Pancreas (tissue), 10 donors: ENCODE results near the gene CYP2R1. TPM values are rescaled to one million over a fixed set of nuclear protein-coding genes. Genes with fewer than 3 reads are reported as not detected.
"Not testable (repeated sequence)": the region's sequence is repeated elsewhere in the genome, so short reads cannot be mapped to it uniquely, and the experiment has no call there.

Experiments
- ATAC-seq, 4 donors: fragments of 200-7000 bp; cut with Tn5 transposase; one replicate each; pipeline versions ENCODE4 v1.8.0 to v1.9.1; 2020; ENCODE audit warnings: mild to moderate bottlenecking in 4 of 4, moderate library complexity in 4 of 4
- DNase-seq, 6 donors: peaks; one replicate each; pipeline ENCODE4 v3.0.0-alpha.2; 2020
- FAIRE-seq: peaks from 2 replicates; lab custom pipeline; 2012; peaks lifted over from hg19 to GRCh38; lab: Jason Lieb, UNC
- H3K27ac ChIP-seq, 4 donors: fragments of 200-600 bp; sonication (generic); 1 replicate in 3 of 4; 2 replicates in 1 of 4; pipeline versions ENCODE4 v1.5.0 to v1.8.0; 2020
- H3K27me3 ChIP-seq, 4 donors: fragments of 200-600 bp; one replicate each; pipeline ENCODE4 v1.8.0; 2021
- H3K36me3 ChIP-seq, 3 donors: fragments of 200-600 bp; sonication (generic) in 1 of 3; one replicate each; pipeline versions ENCODE4 v1.5.0 to v1.8.0; 2020 to 2021
- H3K4me1 ChIP-seq, 3 donors: fragments of 200-600 bp; one replicate each; pipeline ENCODE4 v1.8.0; 2021
- H3K4me3 ChIP-seq, 4 donors: fragments of 200-600 bp; sonication (generic) in 2 of 4; one replicate each; pipeline versions ENCODE4 v1.5.0 to v1.8.0; 2020 to 2021
- H3K9me3 ChIP-seq, 4 donors: fragments of 200-600 bp; one replicate each; pipeline ENCODE4 v1.8.0; 2021
- WGBS, 2 donors: extraction: QIAGEN DNeasy Blood & Tissue Kit; methylation state at CpG; one replicate each; pipeline ENCODE4 v1.1.7; 2013; 5-methylcytosine and 5-hydroxymethylcytosine counted together
- intact Hi-C, 3 donors: fragments of 100-400 bp; cut with DNase I; formaldehyde crosslinking; loops; one replicate each; pipeline versions ENCODE4 v1.11.1 to v1.14.2; 2022
- polyA plus RNA-seq, 2 donors: library from polyadenylated mRNA; stranded (reverse); fragments of 200-250 nt; gene quantifications; one replicate each; pipeline ENCODE4 v1.2.3, GENCODE V29; 2013
- total RNA-seq, 6 donors: library from RNA; stranded (reverse); fragmentation: NEBNext Ultra II Directional in 4 of 6; extraction: Animal tissue kit (Norgen Biotek cat#: 25700) in 4 of 6; gene quantifications; one replicate each; pipeline versions ENCODE4 v1.2.1 to v1.2.4, GENCODE V29; 2021 to 2023
- TF ChIP-seq, protein P1 (sequence below), 4 donors: fragments of 200-600 bp; sonication (generic) in 3 of 4; IDR thresholded peaks; one replicate each; pipeline versions ENCODE4 v1.5.0 to v1.8.0; 2021; ENCODE audit warnings: antibody characterized with exemption in 4 of 4
- donor health status: healthy with polysubstance abuse.
- donor health status: DM: no; HTN: no; CAD: no; lungs with moderate emphysema.
- donor health status: DM: no; HTN: no; CAD: no.
- donor health status: control.
- donor health status: control.
- donor health status: Bipolar disorder and iron deficiency.
- donor health status: DM: yes; HTN: yes; CAD: no.
- donor health status: DM: no; HTN: no; CAD: no.
- donor health status: DM: no; HTN: no; CAD: no.
- donor health status: DM: yes; HTN: yes; CAD: no.

The CYP2R1 gene
- total and polyA plus RNA-seq, 8 donors: 5.0 to 33.0 (median 9.5) TPM

DNA sequence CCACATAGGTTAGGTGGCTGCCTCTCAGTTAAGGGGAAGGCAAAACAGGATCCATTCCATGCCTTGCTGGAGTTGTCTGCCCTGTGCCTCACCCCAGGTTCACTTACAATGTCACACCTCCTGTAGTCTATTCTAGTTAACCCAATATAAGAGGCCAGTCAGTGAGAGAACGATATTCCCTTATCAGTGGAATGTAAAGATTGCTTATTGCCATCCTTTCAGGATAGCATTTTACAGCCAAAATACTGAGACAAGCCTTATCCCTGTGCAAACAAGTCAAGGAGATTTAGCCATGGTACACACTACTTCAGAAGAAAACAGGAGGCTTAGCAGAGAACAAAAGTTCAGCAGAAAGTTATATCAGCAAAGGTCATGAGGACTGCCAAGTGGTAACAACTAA, 5.5 kb downstream of the CYP2R1 start:
- Histone ChIP-seq H3K9me3 (no peaks in the 10 kb centered on the region), H3K36me3 (no peaks in the 10 kb centered on the region), H3K27ac (no peak overlapping the region), H3K27me3 (no peaks in the 10 kb centered on the region), H3K4me3 (no peak overlapping the region), H3K4me1 (peaks cover 0 to 22% (median 6%) of the 10 kb centered on the region in 3 donors)
- DNase-seq: no peak
- TF ChIP-seq, protein P1, sequence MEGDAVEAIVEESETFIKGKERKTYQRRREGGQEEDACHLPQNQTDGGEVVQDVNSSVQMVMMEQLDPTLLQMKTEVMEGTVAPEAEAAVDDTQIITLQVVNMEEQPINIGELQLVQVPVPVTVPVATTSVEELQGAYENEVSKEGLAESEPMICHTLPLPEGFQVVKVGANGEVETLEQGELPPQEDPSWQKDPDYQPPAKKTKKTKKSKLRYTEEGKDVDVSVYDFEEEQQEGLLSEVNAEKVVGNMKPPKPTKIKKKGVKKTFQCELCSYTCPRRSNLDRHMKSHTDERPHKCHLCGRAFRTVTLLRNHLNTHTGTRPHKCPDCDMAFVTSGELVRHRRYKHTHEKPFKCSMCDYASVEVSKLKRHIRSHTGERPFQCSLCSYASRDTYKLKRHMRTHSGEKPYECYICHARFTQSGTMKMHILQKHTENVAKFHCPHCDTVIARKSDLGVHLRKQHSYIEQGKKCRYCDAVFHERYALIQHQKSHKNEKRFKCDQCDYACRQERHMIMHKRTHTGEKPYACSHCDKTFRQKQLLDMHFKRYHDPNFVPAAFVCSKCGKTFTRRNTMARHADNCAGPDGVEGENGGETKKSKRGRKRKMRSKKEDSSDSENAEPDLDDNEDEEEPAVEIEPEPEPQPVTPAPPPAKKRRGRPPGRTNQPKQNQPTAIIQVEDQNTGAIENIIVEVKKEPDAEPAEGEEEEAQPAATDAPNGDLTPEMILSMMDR (IDR thresholded peaks at IDR 0.05): no peak
- WGBS, 2 donors: 12 to 16% methylated on average over 1 of the region's 1 CpG
- no peak for FAIRE-seq
- ATAC-seq: peak in 2 of 4 donors; percentile 9 to 23
- intact Hi-C loops: no loop called here

GRCh38 chr11:14884667-14885273, 7.3 kb downstream of the CYP2R1 start:
- Histone ChIP-seq H3K36me3 (no peaks in the 10 kb centered on the region), H3K27ac (no peak overlapping the region), H3K4me1 (peaks cover 0 to 16% (median under 1%) of the 10 kb centered on the region in 3 donors), H3K27me3 (no peaks in the 10 kb centered on the region), H3K9me3 (no peaks in the 10 kb centered on the region), H3K4me3 (no peak overlapping the region)
- no peak for DNase-seq
- 85 to 97% methylated on average over 1 of the region's 1 CpG for WGBS, 2 donors
- TF ChIP-seq, protein P1 (IDR thresholded peaks at IDR 0.05): no peak
- FAIRE-seq: no peak
- no peak for ATAC-seq
- intact Hi-C loops: no loop called here

GRCh38 chr11:14883683-14884082, 8.3 kb downstream of the CYP2R1 start:
- FAIRE-seq, DNase-seq, H3K9me3 ChIP-seq, H3K27me3 ChIP-seq, H3K36me3 ChIP-seq, H3K4me3 ChIP-seq, intact Hi-C loops, H3K27ac ChIP-seq, ATAC-seq: not testable (repeated sequence)
- 86% methylated on average over 1 of the region's 1 CpG; no CpG with 5 or more reads in 1 of the 2 donors for WGBS, 2 donors
- peaks cover 0 to 11% (median 0%) of the 10 kb centered on the region in 3 donors for H3K4me1 ChIP-seq

- H3K4me1 ChIP-seq: peaks cover 0 to 9% (median 0%) of the 10 kb centered on the region in 3 donors
- H3K27ac ChIP-seq: no peak overlapping the region
- peaks cover 0 to 8% (median 0%) of the 10 kb centered on the region in 3 donors for H3K36me3 ChIP-seq
- H3K9me3 ChIP-seq: no peaks in the 10 kb centered on the region
- no peak for DNase-seq
- intact Hi-C loops: no loop called here
- no peaks in the 10 kb centered on the region for H3K27me3 ChIP-seq
- TF ChIP-seq, protein P1 (IDR thresholded peaks at IDR 0.05): no peak
- no peak overlapping the region for H3K4me3 ChIP-seq
- no peak for ATAC-seq
- WGBS, 2 donors: 64 to 75% methylated on average over 1 of the region's 1 CpG
- FAIRE-seq: no peak
Measured at GRCh38 chr11:14882196-14882595, 9.8 kb downstream of the CYP2R1 start.

GRCh38 chr11:14881576-14882193, 10.3 kb downstream of the CYP2R1 start:
- Histone ChIP-seq H3K9me3 (no peaks in the 10 kb centered on the region), H3K27me3 (no peaks in the 10 kb centered on the region), H3K4me3 (no peak overlapping the region), H3K36me3 (peaks cover 0 to 8% (median 0%) of the 10 kb centered on the region in 3 donors), H3K27ac (no peak overlapping the region), H3K4me1 (peaks cover 0 to 4% (median 0%) of the 10 kb centered on the region in 3 donors)
- ATAC-seq (no peak), FAIRE-seq (no peak), DNase-seq (no peak)
- 83 to 97% methylated on average over 2 of the region's 2 CpGs for WGBS, 2 donors
- intact Hi-C loops: no loop called here
- TF ChIP-seq, protein P1 (IDR thresholded peaks at IDR 0.05): no peak
